ENCODE measurements around the gene NEU3. TPM values are rescaled to one million over a fixed set of nuclear protein-coding genes. Genes with fewer than 3 reads are reported as not detected.
"Not testable (repeated sequence)": the region's sequence is repeated elsewhere in the genome, so short reads cannot be mapped to it uniquely, and the experiment has no call there.

The NEU3 gene
- total RNA-seq, 2 donors from 2014 or later, result 4.8 to 6.6 TPM

- no peak for ATAC-seq
- DNase-seq, result no peak
- intact Hi-C loops (cut with DNase I), result no loop called here
Measured at GRCh38 chr11:74980634-74981033, 8.1 kb upstream of the NEU3 start.

GRCh38 chr11:74981888-74982287 is 6.8 kb upstream of the NEU3 start:
- intact Hi-C loops (cut with DNase I), result no loop called here
- DNase-seq (no peak), ATAC-seq (no peak)

DNA sequence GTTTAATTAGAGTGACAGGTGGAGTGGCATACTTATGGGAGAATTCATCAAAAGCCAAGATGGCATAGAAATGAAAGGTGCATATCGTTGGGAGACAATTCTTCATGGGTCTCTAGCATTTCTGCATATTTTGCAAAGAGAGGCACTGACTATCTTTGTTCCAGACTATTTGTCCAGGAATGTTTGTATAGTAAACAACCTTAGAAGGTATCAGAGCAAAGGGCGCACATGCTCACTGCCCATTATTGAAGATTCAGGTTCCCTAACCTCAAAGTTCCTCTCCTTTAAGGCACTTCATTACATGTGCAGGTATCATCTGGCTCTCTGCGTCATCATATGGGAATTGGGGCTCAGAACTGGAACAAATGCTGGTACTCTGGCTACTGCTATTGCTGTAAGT is 4.7 kb upstream of the NEU3 start:
- no peak for DNase-seq
- intact Hi-C loops (cut with DNase I), result no loop called here
- no peak for ATAC-seq

DNA sequence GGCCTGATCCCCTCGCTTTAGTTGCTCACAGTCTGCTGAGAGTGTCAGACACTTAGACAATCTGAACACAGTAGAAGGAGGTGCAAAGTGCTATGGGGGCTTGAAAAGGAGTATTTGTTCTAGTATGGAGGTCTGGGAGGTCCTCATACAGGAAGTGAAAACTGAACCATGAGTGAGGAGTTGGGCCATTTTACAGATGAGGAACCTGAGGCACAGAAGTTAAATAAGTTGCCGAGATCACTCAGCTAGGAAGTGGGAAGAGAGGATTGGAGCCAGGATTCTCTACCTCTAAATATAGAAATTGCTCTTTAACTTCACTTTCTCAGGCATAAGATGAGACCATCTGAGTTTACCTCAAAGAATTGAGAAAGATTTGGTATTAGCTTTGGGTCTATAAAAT is 4.0 kb upstream of the NEU3 start:
- no peak for ATAC-seq
- intact Hi-C loops (cut with DNase I), result no loop called here

DNA sequence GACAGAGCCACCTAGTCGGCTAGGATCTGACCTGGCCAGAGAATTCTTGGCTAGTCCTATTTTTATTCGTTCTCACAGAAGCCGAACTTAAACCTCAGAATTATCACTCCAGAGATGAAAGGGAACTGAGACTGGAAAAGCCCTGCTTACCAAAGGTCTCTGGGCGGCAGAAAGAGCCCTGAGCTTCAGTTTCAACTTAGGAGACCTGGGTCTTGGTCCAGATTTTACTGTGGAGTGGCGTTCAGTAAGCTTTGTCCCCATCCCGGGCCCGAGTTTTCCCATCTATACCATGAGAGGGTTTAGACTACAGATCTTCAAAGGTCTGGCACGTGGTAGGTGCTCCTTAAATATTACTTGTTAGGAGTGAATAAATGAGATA is 516 bp downstream of the NEU3 start:
- DNase-seq, result no peak
- intact Hi-C loops (cut with DNase I), result no loop called here
- no peak for ATAC-seq

More for the DNA sequence above, 4.0 kb upstream of the NEU3 start:
- DNase-seq, result no peak

GRCh38 chr11:74990150-74990549 is 1.4 kb downstream of the NEU3 start:
- intact Hi-C loops (cut with DNase I); ATAC-seq; DNase-seq: not testable (repeated sequence)

DNA sequence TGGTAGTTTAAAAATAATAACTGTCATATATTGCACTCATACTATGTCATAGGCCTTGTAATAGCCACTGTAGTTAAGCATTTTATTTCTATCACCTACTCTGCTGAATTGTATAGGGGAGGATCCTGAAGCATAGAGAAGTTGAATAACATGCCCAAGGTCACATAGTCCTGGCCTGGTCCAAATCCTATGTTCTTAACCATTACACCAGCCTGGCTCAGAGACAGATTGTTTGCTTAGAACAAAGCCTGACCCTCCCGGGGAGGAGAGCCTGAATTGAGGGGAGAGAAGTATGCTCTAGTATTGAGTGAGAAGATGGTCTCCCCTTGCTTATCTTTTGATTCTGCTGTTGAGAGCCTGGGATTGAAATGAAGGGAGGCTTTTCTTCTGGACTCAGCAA is 2.2 kb downstream of the NEU3 start:
- ATAC-seq (no peak), DNase-seq (no peak)
- intact Hi-C loops (cut with DNase I), result no loop called here

DNA sequence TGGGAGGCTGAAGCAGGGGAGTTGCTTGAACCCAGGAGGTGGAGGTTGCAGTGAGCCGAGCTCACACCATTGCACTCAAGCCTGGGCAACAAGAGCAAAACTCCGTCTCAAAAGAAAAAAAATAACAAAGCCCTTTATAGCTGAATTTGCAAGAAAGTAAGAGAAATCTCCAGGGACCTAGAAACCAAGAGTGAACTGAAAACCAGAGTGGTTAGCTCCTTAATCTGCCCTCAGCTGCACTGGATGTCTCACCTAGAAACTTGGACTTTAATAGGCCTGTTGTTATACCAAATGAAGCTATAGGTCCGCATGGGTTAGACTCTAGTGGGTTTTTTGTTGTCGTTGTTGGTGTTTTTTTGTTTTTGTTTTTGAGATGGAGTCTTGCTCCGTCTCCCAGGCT is 4.1 kb downstream of the NEU3 start:
- no peak for ATAC-seq
- intact Hi-C loops (cut with DNase I), result no loop called here
- DNase-seq, result no peak

DNA sequence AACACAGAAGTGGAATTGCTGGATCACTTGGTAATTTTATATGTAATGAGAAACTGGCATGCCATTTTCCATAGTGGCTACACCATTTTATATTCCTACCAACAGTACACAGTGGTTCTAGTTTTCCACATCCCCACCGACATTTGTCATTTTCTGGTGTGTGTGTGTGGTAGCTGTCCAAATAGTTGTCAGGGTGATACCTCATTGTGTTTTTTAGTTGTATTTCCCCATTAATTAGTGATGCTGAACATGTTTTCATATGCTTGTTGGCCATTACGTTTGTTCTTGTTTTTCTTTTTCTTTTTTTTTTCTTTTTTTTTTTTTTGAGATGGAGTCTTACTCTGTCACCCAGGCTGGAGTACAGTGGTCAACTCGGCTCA is 12.2 kb downstream of the NEU3 start:
- DNase-seq (no peak), ATAC-seq (no peak)
- intact Hi-C loops (cut with DNase I), result no loop called here

GRCh38 chr11:75001686-75002085 is 13.0 kb downstream of the NEU3 start:
- intact Hi-C loops (cut with DNase I), result no loop called here
- DNase-seq, result no peak
- ATAC-seq, result no peak

GRCh38 chr11:75002516-75002915 is 13.8 kb downstream of the NEU3 start:
- no peak for ATAC-seq
- intact Hi-C loops (cut with DNase I), result no loop called here

DNA sequence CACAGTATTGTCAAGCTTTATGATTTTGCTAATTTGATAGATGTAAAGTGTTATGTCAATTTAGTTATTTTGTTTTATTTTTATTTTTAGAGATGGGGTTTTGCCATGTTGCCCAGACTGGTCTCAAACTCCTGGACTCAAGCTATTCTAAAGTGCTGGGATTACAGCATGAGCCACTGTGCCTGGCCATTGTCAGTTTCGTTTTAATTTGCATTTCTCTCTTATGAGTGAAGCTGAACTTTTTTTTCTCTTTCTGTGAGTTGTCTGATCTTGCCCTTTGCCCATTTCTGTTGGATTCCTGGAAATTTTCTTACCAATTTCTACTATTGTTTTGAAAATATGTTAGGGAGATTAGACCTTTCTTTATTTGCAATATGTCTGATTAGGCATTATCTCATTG is 15.5 kb downstream of the NEU3 start:
- DNase-seq (no peak), ATAC-seq (no peak)
- intact Hi-C loops (cut with DNase I), result no loop called here

More at GRCh38 chr11:75002516-75002915, 13.8 kb downstream of the NEU3 start:
- DNase-seq, result no peak

DNA sequence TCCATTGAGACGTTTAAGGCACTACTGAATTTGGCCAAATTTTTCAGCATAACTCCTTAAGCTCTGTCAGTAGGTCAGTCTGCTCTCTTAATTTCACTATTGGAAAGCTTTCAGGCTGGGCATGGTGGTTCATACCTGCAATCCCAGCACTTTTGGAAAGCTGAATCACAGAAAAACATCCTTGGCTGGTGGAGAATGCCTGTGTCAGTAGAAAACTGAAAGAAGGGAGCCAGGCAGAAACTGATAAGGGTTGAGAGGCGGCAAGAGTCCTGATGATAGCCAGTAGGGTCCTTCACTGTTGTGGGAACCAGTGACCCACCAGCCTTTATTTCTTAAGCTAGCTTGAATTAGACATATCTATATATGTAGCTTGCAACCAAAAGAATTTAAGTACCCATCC is 22.6 kb downstream of the NEU3 start:
- intact Hi-C loops (cut with DNase I), result no loop called here
- DNase-seq (no peak), ATAC-seq (peak in 1 of 2 donors; percentile 9)

DNA sequence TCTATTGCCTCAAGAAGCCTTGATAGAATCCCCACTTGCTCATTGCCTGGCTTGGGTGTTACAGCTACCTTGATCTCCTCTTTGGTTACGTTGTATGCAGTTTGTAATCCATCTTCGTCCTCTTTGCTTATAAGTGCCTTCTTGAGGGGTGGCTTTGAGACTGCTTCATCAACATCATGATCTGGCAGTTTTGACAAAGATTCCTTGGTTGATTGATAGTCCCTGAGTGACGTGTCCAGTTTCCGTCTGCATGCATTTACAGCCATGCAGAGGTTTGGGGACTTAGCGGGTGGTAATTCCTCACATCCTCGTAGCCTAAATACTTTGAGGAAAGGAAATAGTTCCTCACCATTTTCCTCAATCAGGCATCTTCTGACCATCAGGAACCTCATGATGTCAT is 23.1 kb downstream of the NEU3 start:
- ATAC-seq, result no peak
- DNase-seq, result no peak
- intact Hi-C loops (cut with DNase I), result no loop called here

GRCh38 chr11:75013051-75013450 is 24.3 kb downstream of the NEU3 start:
- ATAC-seq (no peak), DNase-seq (no peak)
- intact Hi-C loops (cut with DNase I), result no loop called here

DNA sequence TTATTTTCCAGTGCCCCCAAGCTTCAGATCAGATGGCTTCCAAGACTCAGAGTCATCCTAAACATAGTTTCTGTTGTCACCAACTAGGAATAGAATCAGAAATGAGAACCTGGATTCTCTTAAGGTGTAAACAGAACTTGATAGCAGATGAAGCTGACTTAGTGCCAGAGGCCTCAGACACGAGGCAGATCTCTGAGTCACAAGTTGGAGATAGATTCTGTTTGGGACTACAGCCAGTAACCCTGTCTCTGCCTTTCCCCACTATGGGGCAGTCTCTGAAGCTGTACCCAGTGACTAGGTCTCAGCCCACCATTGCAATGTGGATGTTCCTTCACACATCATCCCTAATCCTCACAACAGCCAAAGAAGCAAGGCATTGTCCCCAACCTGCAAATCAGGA is 25.4 kb downstream of the NEU3 start:
- DNase-seq (no peak), ATAC-seq (peak; percentile 79 to 91)
- intact Hi-C loops (cut with DNase I), result no loop called here

GRCh38 chr11:75019200-75019599 is 30.5 kb downstream of the NEU3 start:
- ATAC-seq; DNase-seq; intact Hi-C loops (cut with DNase I): not testable (repeated sequence)

DNA sequence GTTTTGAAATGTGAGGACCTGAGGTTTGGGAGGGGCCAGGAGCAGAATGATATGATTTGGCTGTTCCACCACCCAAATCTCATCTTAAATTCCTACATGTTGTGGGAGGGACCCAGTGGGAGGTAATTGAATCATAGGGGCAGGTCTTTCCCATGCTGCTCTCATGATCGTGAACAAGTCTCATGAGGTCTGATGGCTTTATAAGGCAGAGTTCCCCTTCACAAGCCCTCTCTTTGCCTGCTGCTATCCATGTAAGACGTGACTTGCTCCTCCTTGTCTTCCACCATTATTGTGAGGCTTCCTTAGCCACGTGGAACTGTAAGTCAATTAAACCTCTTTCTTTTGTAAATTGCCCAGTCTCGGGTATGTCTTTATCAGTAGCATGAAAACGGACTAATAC is 31.6 kb downstream of the NEU3 start:
- ATAC-seq; DNase-seq; intact Hi-C loops (cut with DNase I): not testable (repeated sequence)

DNA sequence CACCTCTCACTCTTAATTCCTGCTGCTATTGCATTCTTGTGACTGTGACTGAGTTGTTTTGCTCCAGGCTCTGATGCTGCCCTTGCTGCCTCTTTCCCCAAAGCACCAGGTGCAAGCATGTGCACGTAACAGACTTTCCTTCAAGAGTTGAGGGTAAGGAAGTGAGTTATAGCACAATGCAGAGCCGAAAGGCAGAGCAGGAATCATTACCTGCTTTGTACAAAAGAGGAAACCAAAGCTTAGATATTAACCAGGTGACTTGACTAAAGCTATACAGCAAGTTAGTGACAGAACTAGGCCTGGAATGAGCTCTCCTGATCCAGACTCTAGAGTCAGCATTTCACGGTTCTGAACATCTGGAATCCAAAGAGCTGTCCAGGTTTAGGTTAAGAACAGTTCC is 33.6 kb downstream of the NEU3 start:
- intact Hi-C loops (cut with DNase I), result no loop called here
- ATAC-seq (no peak), DNase-seq (no peak)

DNA sequence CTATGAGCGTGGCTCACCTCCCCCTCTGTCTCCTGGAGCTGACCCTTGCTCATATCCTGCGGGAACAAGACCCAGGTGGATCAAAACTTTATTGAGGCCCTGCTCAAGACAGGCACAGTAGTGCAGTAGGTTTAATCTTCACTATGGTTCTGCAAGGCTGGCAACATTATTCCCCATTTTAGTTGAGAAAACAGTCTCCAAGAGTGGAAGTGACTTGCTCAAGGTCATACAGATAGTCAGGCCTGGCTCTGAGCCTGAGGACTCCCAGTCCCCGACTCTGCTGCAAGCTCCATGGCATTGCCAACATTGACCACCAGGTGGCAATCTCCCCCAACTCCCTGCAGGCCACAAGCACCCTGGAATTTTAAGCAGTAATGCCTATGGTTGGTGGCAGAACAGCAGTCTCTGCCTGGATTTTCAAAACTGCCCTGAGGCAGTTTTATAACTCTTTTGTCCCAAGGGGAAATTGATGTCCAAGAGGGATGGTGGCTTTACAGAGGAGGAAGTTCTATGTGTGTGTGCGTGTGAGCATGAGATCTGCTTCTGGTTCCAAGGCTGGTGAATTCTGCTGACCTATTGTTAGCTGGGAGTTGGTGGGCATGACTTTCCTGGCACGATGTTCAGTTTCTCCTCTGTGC is 34.1 kb downstream of the NEU3 start:
- ATAC-seq (peak; percentile 91 to 93), DNase-seq (peak; percentile 80)
- intact Hi-C loops (cut with DNase I), result no loop called here

DNA sequence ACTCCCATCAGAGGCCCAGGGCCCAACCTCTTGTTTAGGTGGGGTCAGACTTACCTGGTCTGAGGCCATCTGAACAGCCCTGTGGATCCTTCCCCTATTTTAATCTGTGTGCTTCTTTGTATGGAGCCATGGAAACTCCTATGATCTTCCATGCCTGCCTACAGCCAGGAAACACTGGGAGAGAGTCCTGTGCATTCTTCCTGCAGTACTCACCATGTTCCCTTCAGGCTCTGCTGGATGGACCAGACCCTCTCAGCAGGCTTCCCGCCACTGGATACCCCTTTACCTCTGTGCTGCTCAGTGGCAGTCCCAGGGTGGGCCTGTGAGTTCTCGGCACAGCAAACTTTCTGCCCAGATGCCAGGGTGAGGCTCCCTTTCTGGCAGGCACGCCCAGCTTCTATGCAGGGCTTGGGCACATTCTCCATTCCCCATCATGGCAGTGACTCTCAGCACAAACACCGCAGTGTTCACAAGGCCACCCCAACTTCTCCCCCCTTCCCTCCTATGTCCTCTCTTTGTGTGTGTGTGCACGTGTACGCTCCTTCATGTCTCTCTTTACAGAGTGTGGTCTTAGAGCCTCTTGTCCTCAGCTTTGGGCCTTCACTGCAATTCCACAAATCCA is 34.8 kb downstream of the NEU3 start:
- intact Hi-C loops (cut with DNase I), result no loop called here
- no peak for ATAC-seq

More for the DNA sequence above, 34.8 kb downstream of the NEU3 start:
- no peak for DNase-seq

All from left cardiac atrium (tissue), 4 donors.